Naive B cell (primary cell): ENCODE results near the gene DUSP16. TPM values are rescaled to one million over a fixed set of nuclear protein-coding genes. Genes with fewer than 3 reads are reported as not detected.
A peak's percentile ranks its signal among the peaks of the same experiment; 100 is the strongest.

ENCODE experiments used
- ATAC-seq, 2 donors: fragments of 150-1000 bp; cut with Tn5 transposase; 2 replicates each; pipeline ENCODE4 v1.10.0; 2021; ENCODE audit warnings: low read depth in 2 of 2, mild to moderate bottlenecking in 2 of 2, moderate library complexity in 2 of 2
- DNase-seq: peaks from one replicate; pipeline ENCODE4 v3.0.0; 2022
- H3K27ac Mint-ChIP-seq, 6 donors: one replicate each; pipeline ENCODE4 v1.8.0; 2020 to 2022; ENCODE audit warnings: mild to moderate bottlenecking in 6 of 6, mixed read lengths in 6 of 6, moderate library complexity in 5 of 6, inconsistent platforms in 2 of 6
- H3K27me3 Mint-ChIP-seq, 3 donors: one replicate each; pipeline ENCODE4 v1.8.0; 2021 to 2022; ENCODE audit warnings: mixed read lengths in 3 of 3, mild to moderate bottlenecking in 1 of 3
- H3K36me3 Mint-ChIP-seq, 2 donors: one replicate each; pipeline ENCODE4 v1.8.0; 2020 to 2022; ENCODE audit warnings: mixed read lengths in 2 of 2, inconsistent platforms in 1 of 2, mild to moderate bottlenecking in 1 of 2
- H3K4me1 Mint-ChIP-seq, 3 donors: one replicate each; pipeline ENCODE4 v1.8.0; 2020 to 2022; ENCODE audit warnings: mixed read lengths in 3 of 3, inconsistent platforms in 1 of 3, mild to moderate bottlenecking in 1 of 3, moderate library complexity in 1 of 3
- H3K4me3 Mint-ChIP-seq, 8 donors: one replicate each; pipeline ENCODE4 v1.8.0; 2020 to 2022; ENCODE audit warnings: mild to moderate bottlenecking in 8 of 8, mixed read lengths in 8 of 8, moderate library complexity in 8 of 8, inconsistent platforms in 2 of 8
- H3K9me3 Mint-ChIP-seq, 7 donors: one replicate each; pipeline ENCODE4 v1.8.0; 2020 to 2022; ENCODE audit warnings: mixed read lengths in 7 of 7, mild to moderate bottlenecking in 5 of 7, inconsistent platforms in 2 of 7, moderate library complexity in 1 of 7
- polyA plus RNA-seq, 6 donors: library from polyadenylated mRNA; unstranded; fragments of 300-500 nt; fragmentation: Illumina TruSeq; gene quantifications; one replicate each; pipeline ENCODE4 v1.2.3, GENCODE V29; 2021; ENCODE audit warnings: low read depth in 6 of 6

The DUSP16 gene
- polyA plus RNA-seq, 6 donors from 2014 or later = 0.26 to 0.90 (median 0.36) TPM; not detected in 2

- DNase-seq (no peak), ATAC-seq (no peak)
- no peaks in the 10 kb centered on the region for H3K4me1 Mint-ChIP-seq
- H3K4me3 Mint-ChIP-seq = no peak overlapping the region
- H3K9me3 Mint-ChIP-seq = peaks cover 0 to 7% (median 5%) of the 10 kb centered on the region in 7 donors
- no peaks in the 10 kb centered on the region for H3K27me3 Mint-ChIP-seq
- H3K36me3 Mint-ChIP-seq = peaks cover 8 to 19% of the 10 kb centered on the region in 2 donors
- no peak overlapping the region for H3K27ac Mint-ChIP-seq
Measured at GRCh38 chr12:12432364-12432763, 130.3 kb downstream of the DUSP16 start.

GRCh38 chr12:12428961-12429657 lies 133.6 kb downstream of the DUSP16 start:
- H3K9me3 Mint-ChIP-seq = peaks cover under 1 to 12% (median 7%) of the 10 kb centered on the region in 7 donors
- no peak for ATAC-seq
- no peak overlapping the region for H3K4me3 Mint-ChIP-seq
- peaks cover 0 to 5% (median 2%) of the 10 kb centered on the region in 3 donors for H3K4me1 Mint-ChIP-seq
- no peak overlapping the region for H3K27ac Mint-ChIP-seq
- peaks cover 9 to 14% of the 10 kb centered on the region in 2 donors for H3K36me3 Mint-ChIP-seq
- H3K27me3 Mint-ChIP-seq = no peaks in the 10 kb centered on the region
- no peak for DNase-seq

- DNase-seq = no peak
- Mint-ChIP-seq H3K9me3 (peaks cover 4 to 22% (median 17%) of the 10 kb centered on the region in 7 donors), H3K36me3 (peaks cover 20 to 25% of the 10 kb centered on the region in 2 donors), H3K4me1 (peaks cover 0 to 7% (median 2%) of the 10 kb centered on the region in 3 donors), H3K4me3 (no peak overlapping the region), H3K27ac (no peak overlapping the region), H3K27me3 (no peaks in the 10 kb centered on the region)
- ATAC-seq = no peak
Measured at GRCh38 chr12:12428047-12428446, 134.6 kb downstream of the DUSP16 start.

GRCh38 chr12:12427568-12427967 lies 135.1 kb downstream of the DUSP16 start:
- ATAC-seq = no peak
- no peak for DNase-seq
- no peak overlapping the region for H3K27ac Mint-ChIP-seq
- no peak overlapping the region for H3K4me3 Mint-ChIP-seq
- peaks cover 21 to 25% of the 10 kb centered on the region in 2 donors for H3K36me3 Mint-ChIP-seq
- no peaks in the 10 kb centered on the region for H3K27me3 Mint-ChIP-seq
- peaks cover 0 to 7% (median 2%) of the 10 kb centered on the region in 3 donors for H3K4me1 Mint-ChIP-seq
- peaks cover 4 to 25% (median 19%) of the 10 kb centered on the region in 7 donors for H3K9me3 Mint-ChIP-seq

GRCh38 chr12:12425616-12426015 lies 137.0 kb downstream of the DUSP16 start:
- Mint-ChIP-seq H3K4me1 (peaks cover 2 to 9% (median 7%) of the 10 kb centered on the region in 3 donors), H3K9me3 (peaks cover 5 to 44% (median 34%) of the 10 kb centered on the region in 7 donors), H3K36me3 (peaks cover 28 to 39% of the 10 kb centered on the region in 2 donors), H3K27ac (peak overlapping the region in 1 of 6 donors; percentile 18), H3K4me3 (no peak overlapping the region), H3K27me3 (no peaks in the 10 kb centered on the region)
- no peak for DNase-seq
- ATAC-seq = no peak

GRCh38 chr12:12425001-12425400 lies 137.7 kb downstream of the DUSP16 start:
- peaks cover 2 to 9% (median 7%) of the 10 kb centered on the region in 3 donors for H3K4me1 Mint-ChIP-seq
- no peaks in the 10 kb centered on the region for H3K27me3 Mint-ChIP-seq
- H3K9me3 Mint-ChIP-seq = peaks cover 5 to 48% (median 37%) of the 10 kb centered on the region in 7 donors
- ATAC-seq (no peak), DNase-seq (no peak)
- no peak overlapping the region for H3K4me3 Mint-ChIP-seq
- no peak overlapping the region for H3K27ac Mint-ChIP-seq
- peaks cover 28 to 41% of the 10 kb centered on the region in 2 donors for H3K36me3 Mint-ChIP-seq

Other genes with a start within 250 kb of the DUSP16 start
- 1 to 10 TPM in 4 of 6 donors, under 1 TPM in 2; 0.27 to 2.5 (median 1.4) TPM for gene MANSC1, start 212.6 kb downstream of the DUSP16 start, polyA plus RNA-seq
- gene BORCS5, start 205.8 kb downstream of the DUSP16 start, polyA plus RNA-seq = 10 to 100 TPM in 5 of 6 donors, 1 to 10 TPM in 1; 8.3 to 43.8 (median 14.4) TPM
- 10 to 100 TPM; 21.9 to 29.3 (median 25.6) TPM for gene CREBL2, start 49.0 kb upstream of the DUSP16 start, polyA plus RNA-seq
- under 1 TPM in 3 of 6 donors, not detected in 3; 0.16 to 0.52 (median 0.30) TPM for gene GPR19, start 133.3 kb upstream of the DUSP16 start, polyA plus RNA-seq
- 10 to 100 TPM in 4 of 6 donors, 1 to 10 TPM in 2; 4.7 to 26.8 (median 14.5) TPM for gene CDKN1B, start 154.5 kb upstream of the DUSP16 start, polyA plus RNA-seq
- 1 to 10 TPM in 3 of 6 donors, under 1 TPM in 2, not detected in 1; 0.51 to 2.0 (median 1.1) TPM for gene APOLD1, start 222.8 kb upstream of the DUSP16 start, polyA plus RNA-seq